Right ventricle myocardium superior (tissue), 1 donor: ENCODE results near the gene ANKRD33. TPM values are rescaled to one million over a fixed set of nuclear protein-coding genes. Genes with fewer than 3 reads are reported as not detected.
A peak's percentile ranks its signal among the peaks of the same experiment; 100 is the strongest.

Experiments used
- ATAC-seq: fragments of 200-7000 bp; cut with Tn5 transposase; one replicate; pipeline ENCODE4 v1.9.1; 2020; ENCODE audit warnings: mild to moderate bottlenecking; ENCODE audit not compliant: poor library complexity
- DNase-seq: peaks from one replicate; pipeline ENCODE4 v3.0.0-alpha.2; 2020
- intact Hi-C: fragments of 100-400 bp; cut with DNase I; formaldehyde crosslinking; loops from one replicate; pipeline ENCODE4 v1.11.2; 2022
- total RNA-seq: library from RNA; stranded (reverse); fragmentation: NEBNext Ultra II Directional; extraction: Animal tissue kit (Norgen Biotek cat#: 25700); gene quantifications from one replicate; pipeline ENCODE4 v1.2.1, GENCODE V29; 2021
- donor health status: DM: no; HTN: yes; CAD: no; lungs with severe emphysema.

The ANKRD33 gene
- total RNA-seq, 1 donor from 2014 or later, result not detected

DNA sequence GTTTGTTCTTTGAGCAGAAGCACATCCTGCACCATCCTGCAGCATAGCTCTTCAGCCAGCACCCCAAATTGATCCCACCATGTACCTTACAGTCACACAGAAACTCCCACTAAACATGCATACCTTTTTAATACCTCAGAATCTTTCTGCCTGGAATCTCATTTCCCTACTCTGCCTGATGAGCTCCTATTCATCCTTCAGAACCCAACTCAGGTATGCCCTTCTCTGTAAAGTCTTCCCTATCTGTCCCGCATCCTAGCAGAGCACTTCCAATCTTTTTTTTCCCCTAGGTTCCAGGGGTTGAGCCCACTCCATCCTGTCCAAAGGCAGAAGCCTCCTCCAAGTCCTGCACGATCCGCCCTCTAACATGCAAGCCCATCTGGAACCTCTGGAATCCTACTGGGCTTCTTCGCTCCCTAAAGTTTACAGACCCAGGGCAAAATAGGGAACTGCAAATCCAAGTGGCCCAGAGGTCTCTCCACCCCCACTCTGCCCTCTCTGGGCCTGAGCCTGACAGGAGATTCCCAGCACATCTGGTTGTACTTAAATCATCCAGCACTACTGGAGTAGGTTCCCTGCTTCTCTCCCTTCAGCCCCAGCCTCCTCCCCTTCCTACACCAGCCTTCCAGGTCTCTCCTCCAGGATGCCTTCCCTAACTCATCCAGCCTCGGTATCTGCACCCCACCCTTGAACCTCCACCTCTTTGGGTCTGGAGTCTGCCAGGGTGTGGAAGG is 35.3 kb upstream of the ANKRD33 start:
- no peak for DNase-seq
- no peak for ATAC-seq
- intact Hi-C loops, result no loop called here

DNA sequence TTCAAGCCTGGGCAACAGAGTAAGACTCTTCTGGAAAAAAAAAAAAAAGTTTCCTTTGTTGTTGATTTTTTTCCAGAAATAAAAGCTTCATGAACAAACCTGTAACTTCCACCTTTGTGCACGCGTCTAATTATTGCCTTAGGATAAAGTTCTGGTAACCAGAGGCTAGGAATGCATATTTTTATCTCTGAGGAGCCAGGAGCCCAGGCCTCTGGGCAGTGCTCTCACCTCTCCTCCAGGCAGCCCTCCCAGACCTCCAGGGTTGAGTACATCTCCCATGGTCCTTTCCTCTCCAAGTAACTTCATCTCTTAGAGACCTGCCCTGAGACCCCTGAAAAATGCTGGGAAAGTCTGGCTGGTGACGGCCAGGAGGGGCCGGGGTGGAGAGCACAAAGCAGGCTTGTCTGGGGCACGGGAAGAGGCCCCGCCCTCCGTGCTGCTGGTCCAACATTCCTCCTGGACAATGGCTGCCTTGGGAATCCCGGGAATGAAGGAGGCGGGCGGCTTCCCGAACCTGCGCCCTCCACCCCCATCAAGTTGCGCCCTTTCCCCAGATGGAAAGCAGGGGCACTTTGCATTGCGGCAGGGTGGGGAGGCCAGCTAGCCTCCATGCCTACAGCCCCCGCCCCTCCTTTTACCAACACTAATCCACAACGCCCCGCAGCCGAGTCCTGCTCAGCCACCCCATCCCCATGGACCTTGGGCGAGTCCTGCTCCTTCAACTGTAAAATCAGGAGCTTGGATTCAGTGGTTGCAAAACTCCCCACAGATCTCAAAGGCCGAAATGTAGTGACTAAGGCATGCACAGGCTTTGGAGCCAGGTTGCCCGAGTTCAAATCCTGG is 32.1 kb upstream of the ANKRD33 start:
- peak; percentile 55 for ATAC-seq
- DNase-seq, result peak; percentile 66
- intact Hi-C loops, result no loop called here

DNA sequence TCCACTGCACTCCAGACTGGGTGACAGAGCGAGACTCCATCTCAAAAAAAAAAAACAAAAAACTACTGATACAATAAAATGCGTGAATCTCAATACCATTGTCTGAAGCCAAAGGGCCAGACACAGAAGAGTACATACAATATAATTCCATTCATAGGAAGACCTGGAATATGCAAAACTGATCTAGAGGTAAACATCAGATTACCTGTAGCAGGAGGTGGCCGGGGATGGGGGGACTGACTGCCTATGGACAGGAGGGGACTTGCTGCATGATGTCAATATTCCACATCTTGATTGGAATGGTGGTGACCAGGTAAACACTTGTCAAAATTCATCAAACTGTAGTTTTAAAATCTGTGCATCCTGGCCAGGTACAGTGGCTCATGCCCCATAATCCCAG is 26.9 kb upstream of the ANKRD33 start:
- DNase-seq (no peak), ATAC-seq (no peak)
- intact Hi-C loops, result no loop called here

DNA sequence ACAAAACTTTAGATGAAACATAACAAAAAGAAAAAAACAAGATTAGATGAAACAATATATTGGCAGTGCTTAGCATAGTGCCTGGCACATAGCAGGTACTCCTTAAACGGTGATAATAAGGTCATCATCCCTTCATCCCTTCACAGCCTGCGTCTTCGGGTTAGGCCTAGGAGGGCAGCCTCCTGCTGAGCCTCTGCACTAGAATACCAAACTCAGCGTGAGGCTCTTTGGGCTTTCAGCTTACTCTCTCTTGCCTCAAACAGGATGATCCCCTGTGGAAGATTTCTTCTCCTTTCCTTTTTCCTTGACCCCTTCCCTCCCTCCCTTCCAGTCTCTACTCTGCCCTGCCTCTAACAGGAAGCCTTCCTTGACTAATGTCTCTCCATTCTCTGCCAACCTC is 25.0 kb upstream of the ANKRD33 start:
- no peak for DNase-seq
- intact Hi-C loops, result no loop called here
- ATAC-seq, result no peak

DNA sequence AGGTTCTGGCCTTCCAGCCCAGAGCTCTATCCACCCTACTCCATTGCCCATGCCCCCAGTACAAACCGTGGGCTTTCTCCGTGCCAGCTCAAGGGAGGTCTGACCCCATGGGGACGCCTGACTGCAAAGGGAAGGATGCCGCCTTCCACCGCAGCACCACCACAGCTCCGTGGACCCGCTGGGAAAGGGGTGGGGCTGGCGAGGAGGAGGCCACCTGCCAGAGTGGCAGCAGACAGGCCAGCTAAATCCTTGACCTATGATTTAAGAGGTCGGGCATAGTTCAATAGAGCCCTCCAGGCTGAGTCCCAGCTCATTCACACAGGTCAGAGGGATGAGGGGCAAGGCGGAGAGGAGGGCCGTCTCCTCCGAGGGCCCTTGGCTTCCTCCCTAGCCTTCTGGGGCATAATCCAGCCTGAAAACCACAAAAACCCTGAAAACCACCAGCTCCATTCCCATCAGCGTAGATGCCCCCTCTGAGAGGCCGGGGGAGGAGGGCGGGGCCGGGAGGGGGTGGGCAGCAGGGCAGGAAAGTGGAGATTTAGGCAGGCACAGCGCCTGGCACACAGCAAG is 24.5 kb upstream of the ANKRD33 start:
- no peak for DNase-seq
- ATAC-seq, result no peak
- intact Hi-C loops, result no loop called here

DNA sequence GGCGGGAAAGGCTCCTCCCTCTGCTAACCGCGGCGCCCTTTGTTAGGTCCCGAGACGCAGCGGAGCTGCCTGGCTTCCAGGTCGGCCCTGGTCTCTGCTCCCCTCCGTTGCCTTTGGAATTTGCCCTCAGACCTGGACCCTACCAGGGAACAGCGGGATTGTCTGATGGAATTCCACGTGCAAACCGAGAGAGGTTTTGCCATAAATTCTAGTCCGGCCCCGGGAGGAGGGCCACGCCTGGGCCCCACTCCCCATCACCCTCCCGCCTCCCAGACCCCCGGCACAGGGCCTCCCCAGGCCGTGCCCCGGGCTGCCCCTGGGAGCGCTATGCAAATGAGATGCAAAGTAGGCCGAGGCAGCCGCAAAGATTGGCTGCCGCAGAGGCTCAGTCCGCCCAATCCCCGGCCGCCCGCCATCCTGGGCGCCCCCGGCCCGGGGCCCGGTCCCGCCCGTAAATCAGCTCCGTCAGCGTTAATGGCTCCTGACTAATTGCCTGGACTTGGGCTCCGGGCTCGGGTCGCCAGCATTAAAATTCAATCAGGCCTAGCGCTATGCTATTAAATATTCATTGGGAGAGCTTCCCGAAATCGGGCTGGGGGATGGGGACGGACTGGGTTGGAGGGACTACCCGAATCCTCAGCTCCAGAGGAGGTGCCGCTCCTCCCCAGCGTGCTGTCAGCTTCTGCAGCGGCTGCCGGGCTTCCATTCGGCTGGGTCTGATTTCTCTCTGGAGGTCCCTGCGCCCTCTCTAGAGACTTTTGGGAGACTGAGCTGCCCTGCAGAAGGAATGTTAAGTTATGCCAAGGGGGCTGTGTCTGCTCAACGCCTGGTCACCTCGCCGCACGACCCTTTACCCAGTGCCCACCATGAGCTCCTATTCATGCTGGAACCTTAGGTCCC is 23.7 kb upstream of the ANKRD33 start:
- peak; percentile 51 for DNase-seq
- intact Hi-C loops, result no loop called here
- peak; percentile 67 for ATAC-seq

DNA sequence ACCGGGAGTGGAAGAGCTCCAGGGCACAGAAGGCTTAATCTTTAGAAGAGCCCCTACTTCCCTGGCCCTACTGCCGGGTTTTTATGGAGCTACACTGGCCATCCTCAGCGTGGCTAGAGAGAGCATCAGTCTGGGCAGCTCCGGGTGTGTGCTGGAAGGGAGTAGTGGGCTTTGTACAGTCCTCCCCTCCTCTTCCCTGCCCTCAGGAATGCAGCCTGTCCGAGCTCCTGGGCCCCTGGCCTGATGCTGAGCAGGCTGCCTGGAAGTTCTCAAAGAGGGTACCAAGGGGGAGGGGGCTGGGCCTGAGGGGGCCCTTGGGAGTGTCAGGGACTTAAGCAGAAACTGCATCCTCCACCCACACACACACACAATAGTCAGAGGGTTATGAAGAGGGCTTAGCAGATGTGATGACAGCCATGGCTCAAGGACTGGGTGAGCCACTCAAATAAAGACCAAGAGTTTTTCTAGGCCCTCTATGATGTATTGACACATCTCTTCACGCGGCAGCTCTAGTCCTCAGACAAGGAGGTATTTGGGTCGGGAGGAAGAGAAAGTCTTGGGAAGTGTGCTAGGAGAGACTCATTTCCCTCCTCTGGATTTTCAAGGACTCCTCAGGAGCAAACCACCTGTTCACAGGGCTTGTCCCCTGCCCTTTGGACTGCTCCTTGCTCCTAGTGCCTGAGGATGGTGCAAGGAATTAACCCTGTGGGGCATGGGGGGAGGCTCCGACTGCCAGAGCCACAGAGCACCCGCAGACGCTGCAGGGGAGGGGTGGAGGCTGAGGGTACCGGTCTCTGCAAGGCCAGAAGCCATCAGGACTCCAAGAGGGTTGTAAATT is 22.9 kb upstream of the ANKRD33 start:
- no peak for DNase-seq
- ATAC-seq, result no peak
- intact Hi-C loops, result no loop called here

DNA sequence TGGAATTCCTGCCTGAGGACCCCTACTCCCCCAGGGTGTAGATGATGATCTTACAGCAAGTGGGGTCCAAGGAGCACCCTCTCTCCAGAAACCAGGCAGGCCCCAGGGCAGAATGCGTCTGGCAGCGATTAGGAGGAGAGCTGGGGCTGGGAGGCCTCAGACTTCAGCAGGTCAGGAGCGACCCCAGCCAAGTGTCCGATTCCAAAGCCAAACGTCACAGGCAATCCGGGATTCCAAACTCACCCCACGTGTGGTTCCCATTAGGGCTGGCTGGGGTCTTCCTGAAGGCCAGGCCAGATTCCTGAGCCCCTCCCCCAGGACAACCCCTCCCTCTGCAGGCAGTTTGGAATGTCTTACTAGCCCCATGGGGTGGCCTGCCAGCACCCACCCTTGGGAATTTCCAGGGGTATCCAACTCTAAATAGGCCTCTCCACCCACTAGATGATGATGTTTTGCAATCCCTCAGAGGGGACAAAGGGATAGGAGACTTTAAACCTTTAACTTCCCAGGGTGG is 22.1 kb upstream of the ANKRD33 start:
- intact Hi-C loops, result no loop called here
- DNase-seq (no peak), ATAC-seq (no peak)

DNA sequence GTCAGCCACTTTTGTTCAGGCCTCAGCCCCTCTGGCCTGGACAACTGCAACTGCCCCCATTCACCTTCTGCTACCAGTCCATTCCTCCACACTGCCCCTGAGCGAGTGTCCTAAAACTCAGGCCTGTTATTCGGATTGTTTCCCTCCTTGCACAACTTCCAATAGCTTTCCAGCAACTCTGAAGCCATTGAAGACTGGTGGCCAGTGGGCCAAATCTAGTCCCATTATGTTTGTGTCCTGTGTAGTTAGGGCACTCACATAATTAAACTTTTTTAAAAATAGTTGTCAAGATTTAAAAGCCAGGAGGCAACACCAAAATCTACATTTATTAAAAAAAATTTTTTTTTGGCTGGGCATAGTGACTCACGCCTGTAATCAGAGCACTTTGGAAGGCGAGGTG is 21.6 kb upstream of the ANKRD33 start:
- ATAC-seq, result no peak
- DNase-seq, result no peak
- intact Hi-C loops, result no loop called here

DNA sequence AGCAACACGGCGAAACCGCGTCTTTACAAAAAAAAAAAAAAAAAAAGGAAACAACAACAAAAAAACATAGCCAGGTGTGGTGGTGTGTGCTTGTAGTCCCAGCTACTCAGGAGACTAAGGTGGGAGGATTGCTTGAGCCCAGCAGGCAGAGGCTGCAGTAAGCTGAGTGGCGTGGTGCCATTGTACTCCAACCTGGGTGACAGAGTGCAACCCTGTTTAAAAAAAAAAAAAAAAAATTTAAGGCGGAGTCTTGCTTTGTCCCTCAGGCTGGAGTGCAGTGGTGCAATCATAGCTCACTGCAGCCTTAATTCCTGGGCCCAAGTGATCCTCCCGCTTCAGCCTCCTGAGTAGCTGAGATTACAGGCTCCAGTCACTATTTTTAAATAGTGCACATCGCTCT is 21.1 kb upstream of the ANKRD33 start:
- intact Hi-C loops, result no loop called here
- no peak for DNase-seq
- ATAC-seq, result no peak

DNA sequence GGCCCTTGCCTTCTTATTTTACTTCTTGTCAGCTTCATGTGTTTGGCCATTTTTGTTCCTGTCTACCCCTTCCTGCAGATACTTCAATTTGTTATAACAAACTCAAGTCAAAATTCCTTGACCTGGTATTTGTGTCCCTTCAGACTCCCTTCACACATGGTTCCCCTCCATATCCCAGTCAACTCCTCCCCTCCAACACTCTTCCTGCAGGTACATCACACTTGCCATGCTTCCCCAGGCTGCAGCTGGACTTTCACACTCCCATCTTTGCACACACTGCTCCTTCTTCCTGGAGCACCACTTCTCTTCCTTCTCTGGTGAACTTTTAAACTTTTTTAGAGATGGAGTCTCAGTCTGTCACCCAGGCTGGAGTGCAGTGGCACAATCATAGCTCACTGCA is 20.5 kb upstream of the ANKRD33 start:
- DNase-seq, result no peak

DNA sequence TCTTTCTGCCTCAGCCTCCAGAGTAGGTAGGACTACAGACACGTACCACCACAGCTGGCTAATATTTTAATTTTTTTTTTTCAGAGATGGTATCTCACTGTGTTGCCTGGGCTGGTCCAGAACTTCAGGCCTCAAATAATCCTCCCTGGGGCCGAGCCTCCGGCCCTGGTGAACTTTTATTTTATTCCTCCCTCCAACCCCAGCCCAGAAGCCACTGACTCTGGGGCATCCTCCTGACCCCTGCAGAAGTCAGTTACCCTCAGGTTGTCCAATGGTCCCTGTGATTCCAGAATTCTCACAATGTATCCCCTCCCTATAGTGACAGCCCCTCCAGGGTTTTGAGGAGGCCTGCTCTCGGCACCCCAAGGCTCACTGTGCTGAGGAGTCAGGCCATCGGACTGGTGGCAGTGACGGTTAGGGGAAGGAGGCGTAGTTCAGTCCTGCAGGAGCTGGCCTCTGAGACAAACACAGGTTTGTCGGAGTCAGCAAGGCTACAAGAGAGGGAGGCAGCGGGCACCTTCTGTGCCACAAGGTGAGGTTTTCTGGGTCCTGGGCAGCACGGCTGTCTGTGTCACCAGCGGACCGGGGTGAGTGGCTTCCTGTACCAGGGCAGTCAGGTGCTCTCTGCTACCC is 20.0 kb upstream of the ANKRD33 start:
- intact Hi-C loops, result no loop called here
- no peak for ATAC-seq
- no peak for DNase-seq

More for the DNA sequence above, 20.5 kb upstream of the ANKRD33 start:
- no peak for ATAC-seq
- intact Hi-C loops, result no loop called here

DNA sequence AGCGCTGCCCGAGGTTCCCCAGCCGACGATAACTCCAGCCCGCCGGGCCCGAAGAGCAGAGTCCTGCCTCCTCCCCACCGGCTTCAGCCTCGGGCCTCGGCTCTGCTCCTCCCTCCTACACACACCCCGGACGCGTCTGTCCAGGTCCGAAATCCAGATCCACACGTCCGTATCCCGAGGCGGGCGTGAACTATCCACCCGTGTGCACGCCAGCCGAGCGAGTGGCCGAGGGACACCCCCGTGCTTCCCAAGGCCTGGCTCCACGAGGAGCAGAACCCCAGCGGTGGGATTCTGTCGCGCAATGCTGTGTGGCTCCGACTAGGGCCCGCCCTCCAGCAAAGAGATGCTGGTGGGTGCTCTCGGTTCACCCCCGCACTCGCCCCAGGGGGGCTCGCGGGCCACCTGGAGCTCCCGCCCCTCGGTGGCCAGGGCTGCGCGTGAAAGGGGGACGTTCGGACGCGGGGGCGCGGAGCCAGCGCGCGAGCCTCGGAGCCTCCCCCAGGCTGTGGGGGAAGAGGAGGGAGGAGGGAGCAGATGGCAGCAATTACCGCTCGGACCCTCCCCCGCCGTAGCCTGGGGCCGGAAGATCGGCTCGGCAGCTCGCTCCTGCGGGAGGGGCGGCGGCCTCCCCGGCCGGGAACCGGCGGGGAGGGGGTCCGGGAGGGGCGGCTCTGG is 18.9 kb upstream of the ANKRD33 start:
- no peak for DNase-seq
- intact Hi-C loops, result no loop called here
- peak; percentile 41 for ATAC-seq

DNA sequence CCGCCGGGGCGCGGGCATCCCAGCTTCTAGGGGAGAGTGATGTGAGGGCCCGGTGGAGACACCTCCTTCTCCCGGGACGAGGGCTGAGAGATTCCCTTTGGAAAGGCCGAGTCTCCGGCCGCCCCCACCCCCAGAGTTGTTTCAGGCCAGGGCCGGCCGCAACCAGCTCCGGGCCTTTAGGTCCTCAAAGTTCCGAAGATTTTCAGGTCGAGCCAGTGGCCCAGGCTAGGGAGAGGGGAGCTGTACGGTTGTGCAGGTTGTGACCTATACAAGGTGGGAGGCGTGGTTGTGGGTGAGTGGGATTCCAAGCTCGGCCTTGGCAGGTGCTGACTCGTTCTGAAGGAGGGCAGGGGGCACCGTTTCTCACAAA is 18.4 kb upstream of the ANKRD33 start:
- intact Hi-C loops, result no loop called here
- no peak for ATAC-seq
- DNase-seq, result no peak

DNA sequence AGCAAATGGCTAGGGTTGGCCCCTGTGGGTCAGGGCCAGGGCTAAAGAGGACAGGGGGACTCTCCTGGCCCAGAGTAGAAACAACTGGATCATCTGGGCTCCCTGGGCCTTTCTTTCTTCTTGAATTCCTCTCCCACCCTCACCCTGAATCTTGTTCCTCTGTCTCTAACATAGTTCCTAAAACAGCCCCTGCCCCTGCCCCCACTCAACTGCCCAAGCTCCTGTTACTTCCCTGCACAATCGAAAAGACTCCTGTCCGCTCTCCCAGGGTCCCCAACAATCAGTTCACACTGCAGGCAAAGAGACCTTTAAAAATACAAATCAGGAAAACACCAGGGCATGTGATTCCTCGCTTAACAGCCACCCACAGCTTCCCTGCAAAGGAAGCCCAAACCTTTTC is 18.0 kb upstream of the ANKRD33 start:
- intact Hi-C loops, result loop anchor here (5.0 kb wide), 1 partner anchor 443 kb away; no protein-coding TSS in a partner anchor
- ATAC-seq, result no peak
- DNase-seq, result no peak

DNA sequence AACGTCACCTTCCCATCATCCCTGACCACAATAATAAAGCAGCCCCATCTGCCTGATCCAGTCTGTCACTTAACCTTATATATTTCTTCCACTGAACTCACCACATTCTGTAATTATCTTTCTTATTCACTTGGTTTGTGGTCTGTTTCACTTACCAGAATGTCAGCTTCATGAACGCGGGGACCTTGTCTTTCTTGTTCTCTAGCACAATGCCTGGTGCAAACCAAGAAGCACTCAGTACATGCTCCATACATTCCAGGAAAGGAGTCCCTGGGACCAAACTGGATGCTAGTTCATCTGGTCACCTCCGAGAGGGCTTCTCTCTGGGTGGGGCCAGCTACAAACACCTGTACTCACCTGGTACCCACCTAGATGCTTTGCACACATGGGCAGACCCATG is 17.4 kb upstream of the ANKRD33 start:
- ATAC-seq (no peak), DNase-seq (no peak)
- intact Hi-C loops, result loop anchor here (5.0 kb wide), 1 partner anchor 443 kb away; no protein-coding TSS in a partner anchor

DNA sequence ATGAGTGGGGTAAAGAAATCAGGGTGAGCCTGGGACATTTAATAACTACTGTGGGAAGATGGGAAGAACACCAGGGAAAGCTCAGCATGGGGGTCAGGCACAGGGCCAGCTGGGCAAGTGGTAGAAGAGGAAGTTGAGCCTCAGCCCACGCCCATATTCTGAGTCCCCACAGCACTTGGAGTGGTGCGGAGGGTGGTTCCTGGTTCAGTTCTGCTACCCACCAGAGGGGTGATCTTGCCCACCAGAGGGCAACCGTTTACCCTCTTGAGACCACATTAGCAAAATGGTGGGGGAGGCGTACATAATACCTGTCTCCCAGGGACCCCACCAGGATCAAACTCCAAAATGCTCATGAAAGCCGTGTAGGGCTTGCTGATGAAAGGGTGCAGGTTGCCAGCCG is 16.8 kb upstream of the ANKRD33 start:
- intact Hi-C loops, result loop anchor here (5.0 kb wide), 1 partner anchor 444 kb away; no protein-coding TSS in a partner anchor
- peak; percentile 74 for ATAC-seq
- DNase-seq, result peak; percentile 80
